Left kidney (tissue), 2 donors: ENCODE measurements around the gene STRA8. TPM values are rescaled to one million over a fixed set of nuclear protein-coding genes. Genes with fewer than 3 reads are reported as not detected.

ENCODE experiments used
- DNase-seq: peaks from one replicate; pipeline ENCODE4 v3.0.0-alpha.2; 2013
- polyA plus RNA-seq: library from polyadenylated mRNA; unstranded; fragments of 120-200 nt; gene quantifications from one replicate; pipeline ENCODE4 v1.2.1, GENCODE V29; 2013; ENCODE audit not compliant: insufficient read length

STRA8 gene
- polyA plus RNA-seq, 1 donor, result 0.32 TPM

GRCh38 chr7:135269921-135270320 is 36.3 kb downstream of the STRA8 start:
- DNase-seq, result no peak

GRCh38 chr7:135270577-135271254 is 37.1 kb downstream of the STRA8 start:
- DNase-seq, result no peak

- DNase-seq, result no peak
These were observed 37.6 kb downstream of the STRA8 start for GRCh38 chr7:135271255-135271615.

- no peak for DNase-seq
These were observed 38.7 kb downstream of the STRA8 start for GRCh38 chr7:135272303-135272702.

- no peak for DNase-seq
These were observed 39.9 kb downstream of the STRA8 start for GRCh38 chr7:135273581-135273980.

- DNase-seq, result peak; percentile 60
These were observed 41.0 kb downstream of the STRA8 start for GRCh38 chr7:135274495-135275268.

- DNase-seq, result no peak
These were observed 42.4 kb downstream of the STRA8 start for GRCh38 chr7:135275971-135276580.

- DNase-seq, result no peak
These were observed 43.5 kb downstream of the STRA8 start for GRCh38 chr7:135277161-135277560.

GRCh38 chr7:135281363-135281949 is 47.8 kb downstream of the STRA8 start:
- DNase-seq, result peak; percentile 87

GRCh38 chr7:135282561-135283254 is 49.1 kb downstream of the STRA8 start:
- no peak for DNase-seq

- DNase-seq, result no peak
These were observed 50.5 kb downstream of the STRA8 start for GRCh38 chr7:135283959-135284638.

- DNase-seq, result no peak
These were observed 52.1 kb downstream of the STRA8 start for GRCh38 chr7:135285547-135286233.

- no peak for DNase-seq
These were observed 53.2 kb downstream of the STRA8 start for GRCh38 chr7:135286876-135287275.

GRCh38 chr7:135290594-135290993 is 57.0 kb downstream of the STRA8 start:
- DNase-seq, result no peak

GRCh38 chr7:135291809-135292253 is 58.2 kb downstream of the STRA8 start:
- DNase-seq, result no peak

- no peak for DNase-seq
These were observed 65.6 kb downstream of the STRA8 start for GRCh38 chr7:135299235-135299634.

GRCh38 chr7:135300913-135301765 is 67.5 kb downstream of the STRA8 start:
- no peak for DNase-seq
